ENCODE results near the gene MACROD2. TPM values are rescaled to one million over a fixed set of nuclear protein-coding genes. Genes with fewer than 3 reads are reported as not detected.

MACROD2 gene
- polyA plus RNA-seq, 2 of the 4 experiments (the other 2 are of a cell fraction), result 0.96 to 1.3 TPM

DNA sequence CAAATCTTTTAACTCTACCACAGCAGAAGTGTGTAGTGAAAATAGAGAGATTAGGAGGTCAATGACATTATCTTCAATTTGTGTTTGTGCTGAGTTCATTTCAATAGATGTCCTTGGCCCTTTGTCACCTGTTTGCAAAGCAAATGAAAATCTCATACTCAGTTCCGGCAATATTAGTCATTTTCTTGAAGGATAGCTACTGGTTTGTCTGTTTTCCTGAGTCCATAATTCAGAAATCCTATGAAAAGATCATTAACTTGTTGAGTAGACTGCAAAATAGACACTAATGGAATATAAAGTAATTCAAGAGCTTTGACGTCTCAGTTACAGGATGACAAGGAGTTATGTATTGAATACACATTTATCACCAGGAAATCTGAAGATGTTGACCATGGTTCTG, 1163.2 kb downstream of the MACROD2 start:
- 42% methylated on average over 2 of the region's 2 CpGs for WGBS (ENCODE audit: missing lambda C conversion rate)
- H3K9me3 ChIP-seq, result no peaks in the 10 kb centered on the region
- H3K4me2 ChIP-seq, result no peak overlapping the region
- ChIA-PET CTCF (interaction anchor here (1.1 kb wide), 1 partner anchor 559 kb away, joined by 3 read pairs; no protein-coding TSS in a partner anchor), POLR2A (no interaction called here)
- no peak overlapping the region for H3K27ac ChIP-seq
- no peak for DNase-seq (ENCODE audit: low read depth in 1 of 2, low spot score in 1 of 2)
- ATAC-seq, result no peak
- no peak overlapping the region for H3K4me3 ChIP-seq
- TF ChIP-seq, protein P1, sequence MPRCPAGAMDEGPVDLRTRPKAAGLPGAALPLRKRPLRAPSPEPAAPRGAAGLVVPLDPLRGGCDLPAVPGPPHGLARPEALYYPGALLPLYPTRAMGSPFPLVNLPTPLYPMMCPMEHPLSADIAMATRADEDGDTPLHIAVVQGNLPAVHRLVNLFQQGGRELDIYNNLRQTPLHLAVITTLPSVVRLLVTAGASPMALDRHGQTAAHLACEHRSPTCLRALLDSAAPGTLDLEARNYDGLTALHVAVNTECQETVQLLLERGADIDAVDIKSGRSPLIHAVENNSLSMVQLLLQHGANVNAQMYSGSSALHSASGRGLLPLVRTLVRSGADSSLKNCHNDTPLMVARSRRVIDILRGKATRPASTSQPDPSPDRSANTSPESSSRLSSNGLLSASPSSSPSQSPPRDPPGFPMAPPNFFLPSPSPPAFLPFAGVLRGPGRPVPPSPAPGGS (IDR thresholded peaks at IDR 0.05), result no peak
- no peak for TF ChIP-seq KDM1A (IDR thresholded peaks at IDR 0.05; ENCODE audit: low read depth)
- TF ChIP-seq, protein P2, sequence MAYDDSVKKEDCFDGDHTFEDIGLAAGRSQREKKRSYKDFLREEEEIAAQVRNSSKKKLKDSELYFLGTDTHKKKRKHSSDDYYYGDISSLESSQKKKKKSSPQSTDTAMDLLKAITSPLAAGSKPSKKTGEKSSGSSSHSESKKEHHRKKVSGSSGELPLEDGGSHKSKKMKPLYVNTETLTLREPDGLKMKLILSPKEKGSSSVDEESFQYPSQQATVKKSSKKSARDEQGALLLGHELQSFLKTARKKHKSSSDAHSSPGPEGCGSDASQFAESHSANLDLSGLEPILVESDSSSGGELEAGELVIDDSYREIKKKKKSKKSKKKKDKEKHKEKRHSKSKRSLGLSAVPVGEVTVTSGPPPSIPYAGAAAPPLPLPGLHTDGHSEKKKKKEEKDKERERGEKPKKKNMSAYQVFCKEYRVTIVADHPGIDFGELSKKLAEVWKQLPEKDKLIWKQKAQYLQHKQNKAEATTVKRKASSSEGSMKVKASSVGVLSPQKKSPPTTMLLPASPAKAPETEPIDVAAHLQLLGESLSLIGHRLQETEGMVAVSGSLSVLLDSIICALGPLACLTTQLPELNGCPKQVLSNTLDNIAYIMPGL (CRISPR knock-in tag; IDR thresholded peaks at IDR 0.05; ENCODE audit: borderline replicate concordance), result no peak
- TF ChIP-seq FOSL2 (IDR thresholded peaks at IDR 0.05), result no peak
- no peak for TF ChIP-seq FOSL2 (CRISPR knock-in tag; IDR thresholded peaks at IDR 0.05)
- no peak for TF ChIP-seq ZC3H11A (IDR thresholded peaks at IDR 0.05)
- TF ChIP-seq NPAS2 (CRISPR knock-in tag; IDR thresholded peaks at IDR 0.05; ENCODE audit: borderline replicate concordance), result no peak
- TF ChIP-seq, protein P3, sequence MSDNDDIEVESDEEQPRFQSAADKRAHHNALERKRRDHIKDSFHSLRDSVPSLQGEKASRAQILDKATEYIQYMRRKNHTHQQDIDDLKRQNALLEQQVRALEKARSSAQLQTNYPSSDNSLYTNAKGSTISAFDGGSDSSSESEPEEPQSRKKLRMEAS (IDR thresholded peaks at IDR 0.05), result no peak
- TF ChIP-seq JUNB (IDR thresholded peaks at IDR 0.05), result no peak
- TF ChIP-seq NR3C1 (IDR thresholded peaks at IDR 0.05), result no peak
- no peak for TF ChIP-seq RARB (CRISPR knock-in tag; IDR thresholded peaks at IDR 0.05)
- TF ChIP-seq, protein P4, sequence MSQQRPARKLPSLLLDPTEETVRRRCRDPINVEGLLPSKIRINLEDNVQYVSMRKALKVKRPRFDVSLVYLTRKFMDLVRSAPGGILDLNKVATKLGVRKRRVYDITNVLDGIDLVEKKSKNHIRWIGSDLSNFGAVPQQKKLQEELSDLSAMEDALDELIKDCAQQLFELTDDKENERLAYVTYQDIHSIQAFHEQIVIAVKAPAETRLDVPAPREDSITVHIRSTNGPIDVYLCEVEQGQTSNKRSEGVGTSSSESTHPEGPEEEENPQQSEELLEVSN (IDR thresholded peaks at IDR 0.05; ENCODE audit: borderline replicate concordance, low read depth), result no peak
- peaks cover under 1% of the 10 kb centered on the region; the same call in 1 of the 3 replicates for H3K4me1 ChIP-seq
- peak; percentile 7 for FAIRE-seq

DNA sequence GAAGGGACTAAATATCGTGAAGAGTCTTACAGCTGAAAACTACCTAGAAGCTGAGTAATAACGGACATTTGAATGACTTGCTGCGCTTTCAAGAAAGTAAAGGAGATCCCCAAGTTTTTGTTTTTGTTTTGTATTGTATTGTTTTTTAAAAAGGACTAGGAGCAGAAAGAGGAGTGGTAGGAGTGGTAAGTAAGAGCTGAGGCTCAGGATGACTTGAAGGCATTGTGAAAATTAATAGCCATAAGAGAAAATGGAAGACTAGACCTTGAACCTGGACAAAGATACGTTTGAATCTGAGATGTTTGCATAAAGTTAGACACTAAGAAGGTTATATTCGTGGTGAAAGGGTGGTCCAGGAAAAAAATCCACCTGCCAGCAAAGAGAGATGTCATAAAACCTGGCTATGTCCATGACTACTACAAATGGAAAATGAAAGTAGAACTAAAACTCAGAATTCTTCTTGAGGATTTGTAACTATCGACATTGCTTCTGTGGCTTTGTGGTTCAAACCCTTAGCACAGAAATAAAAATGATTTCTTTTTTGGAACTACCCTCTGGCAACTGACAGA, 1166.8 kb downstream of the MACROD2 start:
- FAIRE-seq, result peak; percentile 85
- TF ChIP-seq CHD2 (IDR thresholded peaks at IDR 0.05; ENCODE audit: low read length, partially characterized antibody) (no peak), EP300 (IDR thresholded peaks at IDR 0.05) (no peak), CBX2 (IDR thresholded peaks at IDR 0.05; ENCODE audit: borderline replicate concordance, low read depth) (no peak), RFX5 (IDR thresholded peaks at IDR 0.05) (no peak), EHF (CRISPR knock-in tag; IDR thresholded peaks at IDR 0.05) (no peak), MAFK (IDR thresholded peaks at IDR 0.05; ENCODE audit: partially characterized antibody) (no peak), CBX8 (IDR thresholded peaks at IDR 0.05) (no peak), ZNF302 (CRISPR knock-in tag; IDR thresholded peaks at IDR 0.05) (no peak), RNF2 (IDR thresholded peaks at IDR 0.05; ENCODE audit: borderline replicate concordance, low read depth) (no peak), RAD21 (conservative IDR thresholded peaks at IDR 0.05 in 1 of 2, IDR thresholded peaks at IDR 0.05 in 1 of 2) (no peak), KDM1A (IDR thresholded peaks at IDR 0.05; ENCODE audit: low read depth) (no peak), ZFP36 (IDR thresholded peaks at IDR 0.05; ENCODE audit: borderline replicate concordance, partially characterized antibody) (no peak)
- TF ChIP-seq, protein P5, sequence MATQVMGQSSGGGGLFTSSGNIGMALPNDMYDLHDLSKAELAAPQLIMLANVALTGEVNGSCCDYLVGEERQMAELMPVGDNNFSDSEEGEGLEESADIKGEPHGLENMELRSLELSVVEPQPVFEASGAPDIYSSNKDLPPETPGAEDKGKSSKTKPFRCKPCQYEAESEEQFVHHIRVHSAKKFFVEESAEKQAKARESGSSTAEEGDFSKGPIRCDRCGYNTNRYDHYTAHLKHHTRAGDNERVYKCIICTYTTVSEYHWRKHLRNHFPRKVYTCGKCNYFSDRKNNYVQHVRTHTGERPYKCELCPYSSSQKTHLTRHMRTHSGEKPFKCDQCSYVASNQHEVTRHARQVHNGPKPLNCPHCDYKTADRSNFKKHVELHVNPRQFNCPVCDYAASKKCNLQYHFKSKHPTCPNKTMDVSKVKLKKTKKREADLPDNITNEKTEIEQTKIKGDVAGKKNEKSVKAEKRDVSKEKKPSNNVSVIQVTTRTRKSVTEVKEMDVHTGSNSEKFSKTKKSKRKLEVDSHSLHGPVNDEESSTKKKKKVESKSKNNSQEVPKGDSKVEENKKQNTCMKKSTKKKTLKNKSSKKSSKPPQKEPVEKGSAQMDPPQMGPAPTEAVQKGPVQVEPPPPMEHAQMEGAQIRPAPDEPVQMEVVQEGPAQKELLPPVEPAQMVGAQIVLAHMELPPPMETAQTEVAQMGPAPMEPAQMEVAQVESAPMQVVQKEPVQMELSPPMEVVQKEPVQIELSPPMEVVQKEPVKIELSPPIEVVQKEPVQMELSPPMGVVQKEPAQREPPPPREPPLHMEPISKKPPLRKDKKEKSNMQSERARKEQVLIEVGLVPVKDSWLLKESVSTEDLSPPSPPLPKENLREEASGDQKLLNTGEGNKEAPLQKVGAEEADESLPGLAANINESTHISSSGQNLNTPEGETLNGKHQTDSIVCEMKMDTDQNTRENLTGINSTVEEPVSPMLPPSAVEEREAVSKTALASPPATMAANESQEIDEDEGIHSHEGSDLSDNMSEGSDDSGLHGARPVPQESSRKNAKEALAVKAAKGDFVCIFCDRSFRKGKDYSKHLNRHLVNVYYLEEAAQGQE (IDR thresholded peaks at IDR 0.05), result no peak
- TF ChIP-seq, protein P6, sequence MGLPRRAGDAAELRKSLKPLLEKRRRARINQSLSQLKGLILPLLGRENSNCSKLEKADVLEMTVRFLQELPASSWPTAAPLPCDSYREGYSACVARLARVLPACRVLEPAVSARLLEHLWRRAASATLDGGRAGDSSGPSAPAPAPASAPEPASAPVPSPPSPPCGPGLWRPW (IDR thresholded peaks at IDR 0.05), result no peak
- TF ChIP-seq, protein P7, sequence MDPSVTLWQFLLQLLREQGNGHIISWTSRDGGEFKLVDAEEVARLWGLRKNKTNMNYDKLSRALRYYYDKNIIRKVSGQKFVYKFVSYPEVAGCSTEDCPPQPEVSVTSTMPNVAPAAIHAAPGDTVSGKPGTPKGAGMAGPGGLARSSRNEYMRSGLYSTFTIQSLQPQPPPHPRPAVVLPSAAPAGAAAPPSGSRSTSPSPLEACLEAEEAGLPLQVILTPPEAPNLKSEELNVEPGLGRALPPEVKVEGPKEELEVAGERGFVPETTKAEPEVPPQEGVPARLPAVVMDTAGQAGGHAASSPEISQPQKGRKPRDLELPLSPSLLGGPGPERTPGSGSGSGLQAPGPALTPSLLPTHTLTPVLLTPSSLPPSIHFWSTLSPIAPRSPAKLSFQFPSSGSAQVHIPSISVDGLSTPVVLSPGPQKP (IDR thresholded peaks at IDR 0.05; ENCODE audit: low read depth, low read length), result no peak
- TF ChIP-seq, protein P3 (IDR thresholded peaks at IDR 0.05), result no peak

More for the DNA sequence above, 1166.8 kb downstream of the MACROD2 start:
- Histone ChIP-seq H3K4me1 (peaks cover 4% of the 10 kb centered on the region; the same call in 1 of the 3 replicates), H3K9me3 (peaks cover 6% of the 10 kb centered on the region; the same call in 2 of the 3 replicates), H3K27ac (peak overlapping the region; percentile 8 to 13; a peak in 1 of 6 replicates), H3K4me3 (peak overlapping the region; percentile 14; the same call in 1 of the 3 replicates), H3K4me2 (peak overlapping the region; percentile 66)
- WGBS (ENCODE audit: missing lambda C conversion rate), result 59% methylated on average over 6 of the region's 6 CpGs
- ATAC-seq (no peak), DNase-seq (ENCODE audit: low read depth in 1 of 2, low spot score in 1 of 2) (no peak)
- CTCF ChIA-PET, result no interaction called here
- POLR2A ChIA-PET, result no interaction called here

Measured in A549 (cell line).